Measurements from ENCODE around the gene CISH. TPM values are rescaled to one million over a fixed set of nuclear protein-coding genes. Genes with fewer than 3 reads are reported as not detected.

CISH gene
- total RNA-seq, result 479 and 481 TPM in 2 replicates

DNA sequence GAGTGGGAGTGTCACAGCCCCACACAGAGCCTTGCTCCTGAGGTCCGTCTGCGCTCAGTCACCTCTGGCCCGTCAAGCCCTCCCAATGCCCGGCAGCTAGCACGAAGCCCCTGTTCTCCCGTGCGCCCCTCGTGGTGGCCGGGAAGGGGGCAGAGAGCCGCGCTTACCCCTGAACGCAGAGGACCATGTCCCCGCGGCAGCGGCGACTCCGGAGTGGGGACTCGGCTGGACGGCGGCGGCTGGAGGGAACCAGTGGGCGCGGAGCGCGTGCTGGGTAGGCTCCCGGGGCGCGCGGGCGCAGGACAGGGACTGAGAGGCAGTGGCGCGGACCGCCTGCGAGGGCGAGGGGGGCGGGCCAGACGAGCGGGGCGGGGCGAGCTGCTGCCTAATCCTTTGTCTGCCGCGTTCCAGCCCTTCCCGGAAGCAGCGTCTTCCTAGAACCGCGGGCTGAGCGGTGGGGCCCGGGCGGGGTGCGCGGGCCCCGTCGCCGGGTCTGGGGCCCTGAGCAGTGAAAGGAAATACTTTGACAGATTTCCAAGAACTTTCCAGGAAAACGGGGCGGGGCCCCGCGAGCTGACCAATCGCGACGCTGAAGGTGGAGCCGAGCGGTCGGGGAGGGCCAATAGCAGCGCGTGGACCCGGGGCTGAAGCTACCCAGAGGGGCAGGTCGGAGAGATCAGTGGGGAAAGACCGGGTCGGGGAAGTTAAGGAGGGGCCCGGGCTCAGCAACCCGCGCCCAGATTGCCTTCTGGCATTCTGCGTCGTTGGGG is at the start of gene CISH:
TSS of gene CISH (minus strand) at position 311 of the 770 bp plus-strand sequence. CDS start at position 187, 124 bp downstream.
- intact Hi-C loops (cut with micrococcal nuclease), result loop anchor here (1.0 to 10.0 kb wide), 9 partner anchors 10 to 1663 kb away; partner anchors contain the start of genes GNAI2, HYAL3, MANF and NAA80

DNA sequence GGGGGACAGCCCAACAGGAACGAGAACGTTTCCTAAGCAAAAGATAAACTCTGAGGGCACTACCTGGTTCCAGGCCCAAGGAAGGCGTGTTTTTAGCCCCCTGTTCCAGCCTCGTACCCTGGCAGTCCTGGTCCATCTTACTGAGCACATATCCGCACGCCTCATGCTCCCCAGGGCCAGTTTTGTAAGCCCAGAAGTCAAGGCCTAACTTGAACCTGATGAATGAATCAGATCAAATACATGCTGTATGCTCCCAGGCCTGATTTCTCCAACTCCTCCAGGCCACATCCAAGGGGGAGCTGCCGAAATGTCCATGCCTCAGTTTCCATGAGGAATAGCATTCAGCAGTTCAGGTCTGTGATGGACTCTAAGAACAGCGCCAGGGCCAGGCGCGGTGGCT is 48.8 kb upstream of the CISH start:
- intact Hi-C loops (cut with micrococcal nuclease), result no loop called here

- intact Hi-C loops (cut with micrococcal nuclease), result no loop called here
Measured at GRCh38 chr3:50658831-50659230, 47.3 kb upstream of the CISH start.

- intact Hi-C loops (cut with micrococcal nuclease), result no loop called here
Measured at GRCh38 chr3:50658416-50658815, 46.8 kb upstream of the CISH start.

DNA sequence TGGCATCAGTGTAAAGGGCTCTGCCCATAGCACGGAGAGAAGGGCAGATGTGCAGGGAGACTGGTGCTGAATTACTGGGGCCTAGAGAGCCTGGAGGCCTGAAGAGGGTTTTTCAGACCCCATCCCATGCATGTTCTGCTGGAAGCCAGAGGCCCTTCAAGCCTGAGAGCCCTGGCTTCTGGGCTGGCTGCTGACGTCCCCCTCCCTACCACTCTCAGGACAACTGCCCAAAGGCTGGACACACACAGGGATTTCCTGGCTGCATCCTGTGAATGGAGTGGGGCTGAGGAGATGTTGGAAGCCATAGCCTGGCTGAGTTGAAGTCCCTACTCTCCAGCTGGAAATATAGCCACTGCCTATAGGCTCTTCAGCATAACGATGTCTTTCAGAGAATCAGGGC is 46.2 kb upstream of the CISH start:
- intact Hi-C loops (cut with micrococcal nuclease), result no loop called here

- intact Hi-C loops (cut with micrococcal nuclease), result no loop called here
Measured at GRCh38 chr3:50657407-50657806, 45.8 kb upstream of the CISH start.

DNA sequence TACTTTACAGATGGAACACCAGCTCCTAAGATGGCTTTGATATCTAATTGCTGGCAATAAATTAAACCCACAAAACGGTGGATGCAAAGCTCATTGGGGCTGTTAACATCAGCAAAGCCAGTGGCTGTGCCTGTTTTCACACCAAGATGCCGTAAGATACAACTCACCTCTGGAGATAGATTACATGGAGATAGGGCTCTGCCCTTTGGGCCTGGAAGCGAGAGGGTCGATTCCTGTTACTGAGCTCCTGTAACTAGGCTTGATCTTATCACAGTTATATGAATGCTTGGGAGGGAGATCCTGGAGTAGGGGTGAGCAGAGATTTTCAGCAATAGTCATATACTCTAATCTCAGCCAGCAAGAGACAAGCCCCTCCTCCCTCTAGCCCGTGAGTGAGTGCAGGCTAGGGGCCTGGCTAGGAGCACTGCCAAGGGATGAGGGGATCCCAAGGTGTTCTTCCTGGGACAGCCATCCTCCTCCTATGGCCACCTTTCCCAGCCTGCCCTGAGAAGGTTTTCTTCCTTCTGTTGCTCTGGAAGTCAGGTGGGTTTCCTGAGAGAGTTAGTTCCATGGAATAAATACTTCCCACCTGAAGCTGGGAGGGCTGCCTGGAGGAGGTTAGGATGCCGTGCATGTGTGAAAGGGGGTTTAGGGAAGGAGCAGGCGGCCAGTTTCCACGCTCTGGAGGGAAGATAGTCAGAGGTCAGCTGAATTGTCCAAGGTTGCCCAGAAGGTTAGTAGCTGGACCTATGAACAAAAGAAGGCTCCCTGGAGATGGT is 45.0 kb upstream of the CISH start:
- intact Hi-C loops (cut with micrococcal nuclease), result no loop called here

- intact Hi-C loops (cut with micrococcal nuclease), result no loop called here
Measured at GRCh38 chr3:50655009-50655830, 43.6 kb upstream of the CISH start.

- intact Hi-C loops (cut with micrococcal nuclease), result no loop called here
Measured at GRCh38 chr3:50653937-50654595, 42.5 kb upstream of the CISH start.

- intact Hi-C loops (cut with micrococcal nuclease), result loop anchor here (1.0 kb wide), 2 partner anchors 36 to 80 kb away; no protein-coding TSS in a partner anchor
Measured at GRCh38 chr3:50652709-50653108, 41.1 kb upstream of the CISH start.

- intact Hi-C loops (cut with micrococcal nuclease), result loop anchor here (1.0 kb wide), 2 partner anchors 36 to 80 kb away; no protein-coding TSS in a partner anchor
Measured at GRCh38 chr3:50651920-50652529, 40.5 kb upstream of the CISH start.

- intact Hi-C loops (cut with micrococcal nuclease), result no loop called here
Measured at GRCh38 chr3:50651445-50651844, 39.9 kb upstream of the CISH start.

DNA sequence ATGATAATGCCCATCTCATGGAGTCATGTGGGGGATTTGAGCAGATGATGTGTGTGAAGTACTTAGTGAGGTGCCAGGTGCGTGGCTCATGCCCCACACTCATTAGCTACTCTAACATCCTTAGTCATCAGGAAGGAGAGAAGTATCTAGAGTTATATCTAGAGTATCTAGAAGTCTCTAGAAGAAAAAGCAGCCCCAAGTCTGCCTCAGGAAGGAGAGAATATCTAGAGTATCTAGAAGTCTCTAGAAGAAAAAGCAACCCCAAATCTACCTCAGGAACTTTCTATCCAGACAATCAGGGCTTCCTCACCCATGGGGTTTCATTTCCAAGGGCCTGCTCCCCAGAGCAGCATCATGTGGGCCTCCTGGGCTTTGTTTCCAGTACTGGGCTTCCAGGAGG is 38.4 kb upstream of the CISH start:
- intact Hi-C loops (cut with micrococcal nuclease), result no loop called here

DNA sequence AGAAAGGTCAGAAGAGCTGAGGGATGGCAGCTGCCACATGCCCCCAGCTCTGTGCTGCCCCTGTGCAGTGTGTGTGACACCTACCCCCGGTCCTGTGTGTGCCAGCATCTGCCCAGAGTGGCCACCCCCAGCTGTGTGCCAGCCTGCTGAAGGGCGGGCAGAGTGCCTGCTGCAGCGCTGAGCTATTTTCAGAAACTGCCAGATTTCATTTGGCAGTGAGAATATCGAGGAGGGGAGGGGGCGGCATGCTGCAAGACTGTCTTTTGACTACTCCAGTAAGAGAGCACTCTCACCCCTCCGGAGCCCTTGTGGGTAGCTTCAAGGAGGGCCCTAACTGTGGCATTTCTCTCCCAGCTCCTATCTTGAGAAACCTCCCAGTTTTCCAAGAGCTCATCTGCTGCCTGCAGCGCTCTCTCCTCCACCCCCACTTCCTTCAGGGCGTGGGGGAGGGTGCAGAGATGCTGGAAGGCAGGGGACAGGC is 37.9 kb upstream of the CISH start:
- intact Hi-C loops (cut with micrococcal nuclease), result no loop called here

DNA sequence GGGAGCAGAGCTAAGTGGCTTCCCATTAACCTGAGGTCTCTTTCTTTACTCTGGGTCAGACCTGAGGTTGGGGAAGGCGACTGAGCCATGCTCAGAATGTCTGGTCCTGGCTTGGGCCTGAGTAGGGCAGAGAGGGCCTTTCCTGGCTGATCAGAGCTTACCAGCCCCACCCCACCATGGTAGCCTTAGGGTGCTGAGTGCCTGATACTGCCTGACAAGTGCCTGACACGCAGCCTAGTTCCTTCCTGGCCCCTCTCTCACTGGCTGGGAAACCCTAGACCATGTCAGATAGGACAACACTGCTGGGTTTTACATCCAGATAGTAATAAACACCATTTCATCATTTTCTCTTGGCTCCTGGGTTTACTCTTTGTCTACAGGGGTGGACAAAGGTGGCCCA is 37.4 kb upstream of the CISH start:
- intact Hi-C loops (cut with micrococcal nuclease), result no loop called here

- intact Hi-C loops (cut with micrococcal nuclease), result no loop called here
Measured at GRCh38 chr3:50648313-50648712, 36.7 kb upstream of the CISH start.

DNA sequence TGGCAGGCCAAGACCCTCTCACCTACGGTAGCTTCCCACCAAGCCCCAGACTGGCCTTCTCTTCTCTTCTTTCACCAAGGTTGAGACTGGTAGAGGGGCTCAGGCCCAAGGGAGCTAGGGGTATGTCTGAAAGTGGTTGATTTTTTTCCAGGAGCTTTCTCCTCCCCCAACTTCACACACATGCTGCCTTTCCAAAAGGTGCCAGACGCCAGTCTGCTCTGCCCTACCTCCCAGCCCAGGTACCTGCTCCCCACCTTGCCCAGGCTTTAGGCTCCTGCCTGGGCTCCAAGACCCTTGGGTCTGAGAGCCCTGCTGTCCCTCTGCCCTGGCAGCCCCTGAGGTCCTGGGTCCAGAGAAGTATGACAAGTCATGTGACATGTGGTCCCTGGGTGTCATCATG is 33.8 kb upstream of the CISH start:
- intact Hi-C loops (cut with micrococcal nuclease), result no loop called here

- intact Hi-C loops (cut with micrococcal nuclease), result no loop called here
Measured at GRCh38 chr3:50644561-50644960, 33.0 kb upstream of the CISH start.

GRCh38 chr3:50642382-50642781 is 30.8 kb upstream of the CISH start:
- intact Hi-C loops (cut with micrococcal nuclease), result no loop called here

DNA sequence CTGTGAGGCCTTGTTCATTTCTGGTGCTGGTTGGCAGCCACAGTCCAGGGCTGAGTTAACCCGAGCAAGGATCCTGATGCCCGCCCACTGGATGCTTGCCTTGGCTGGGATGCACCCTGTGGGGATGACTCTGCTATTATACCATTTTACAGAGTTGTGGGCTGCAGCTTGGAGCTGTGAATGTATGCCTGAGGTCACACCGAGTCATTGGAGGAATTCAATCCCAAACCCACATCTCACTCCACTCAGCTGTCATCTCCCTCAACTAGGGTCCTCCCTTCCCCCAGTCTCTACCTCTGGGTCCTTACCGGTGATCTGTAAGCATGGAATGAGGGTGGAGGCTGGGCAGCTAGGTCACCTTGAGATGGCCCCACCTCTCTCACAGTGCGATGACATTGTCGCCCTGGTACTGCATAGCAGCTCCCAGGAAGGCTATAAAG is 27.5 kb upstream of the CISH start:
- intact Hi-C loops (cut with micrococcal nuclease), result no loop called here
